Islet of Langerhans (tissue), 1 donor: ENCODE data around the gene FAM13A.

Experiments
- FAIRE-seq: peaks from one replicate; lab custom pipeline; 2011; peaks lifted over from hg19 to GRCh38; lab: Jason Lieb, UNC

Gene FAM13A

GRCh38 chr4:88745175-88745574 lies 311.8 kb downstream of the FAM13A start:
- FAIRE-seq = no peak

GRCh38 chr4:88744609-88745008 lies 312.4 kb downstream of the FAM13A start:
- FAIRE-seq = no peak

GRCh38 chr4:88743696-88744095 lies 313.3 kb downstream of the FAM13A start:
- FAIRE-seq = no peak

DNA sequence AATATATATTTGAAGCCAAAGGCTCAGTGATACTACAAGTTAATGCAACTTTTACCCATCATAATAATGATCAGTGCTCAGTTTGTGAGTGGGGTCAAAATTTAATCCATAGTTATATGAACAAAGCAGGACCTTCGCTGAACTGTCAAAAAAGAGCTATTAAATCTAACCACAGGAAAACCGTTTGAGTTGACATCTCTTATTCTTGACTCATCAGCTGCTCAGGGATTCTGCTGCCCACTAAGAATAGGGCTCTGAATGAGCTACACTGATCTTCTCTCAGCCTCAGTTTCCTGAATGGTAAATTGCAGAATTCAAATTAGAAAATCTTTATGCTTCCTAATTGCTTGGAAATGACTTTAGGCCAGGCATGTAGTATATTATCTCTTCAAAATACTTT lies 314.4 kb downstream of the FAM13A start:
- FAIRE-seq = no peak

DNA sequence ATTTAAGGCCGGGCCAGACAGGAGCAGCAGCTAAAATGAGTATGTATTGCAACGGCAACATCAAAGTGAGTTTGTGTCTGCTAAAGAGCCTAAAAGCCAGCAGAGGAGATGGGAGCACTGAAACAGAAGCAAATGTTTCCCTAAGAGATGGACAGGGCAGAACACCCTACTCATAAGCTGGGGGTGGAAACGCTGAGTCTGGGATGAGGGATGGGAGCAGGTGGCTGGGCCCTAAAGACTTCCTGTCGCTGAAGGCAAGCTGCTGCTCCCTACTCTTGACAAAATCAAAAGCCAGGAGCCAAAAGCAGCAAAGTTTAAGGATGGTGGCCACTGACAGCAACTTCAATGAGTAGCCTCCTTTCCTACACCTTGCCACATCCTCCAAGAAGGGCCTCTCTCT lies 318.8 kb downstream of the FAM13A start:
- no peak for FAIRE-seq

- FAIRE-seq = no peak
Observed at GRCh38 chr4:88737307-88737941, 319.6 kb downstream of the FAM13A start.

DNA sequence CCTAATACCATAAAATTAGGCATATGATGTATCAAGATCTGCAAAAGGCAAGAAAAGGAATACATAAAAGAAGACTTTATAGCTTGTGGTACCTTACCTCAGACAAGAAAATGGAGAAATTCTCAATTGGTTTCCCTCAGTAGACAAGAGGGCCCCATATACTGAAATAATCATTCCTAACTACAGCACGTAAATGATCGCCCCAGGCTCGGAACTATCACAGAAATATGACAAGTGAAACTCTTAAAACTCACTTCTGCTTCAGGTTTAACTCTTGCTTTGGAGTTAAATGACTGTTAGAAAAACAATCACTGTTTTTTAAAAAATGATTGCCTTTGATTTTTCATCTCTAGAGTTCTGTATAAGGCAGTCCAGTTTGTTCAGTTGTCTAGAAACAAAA lies 320.7 kb downstream of the FAM13A start:
- FAIRE-seq = no peak

DNA sequence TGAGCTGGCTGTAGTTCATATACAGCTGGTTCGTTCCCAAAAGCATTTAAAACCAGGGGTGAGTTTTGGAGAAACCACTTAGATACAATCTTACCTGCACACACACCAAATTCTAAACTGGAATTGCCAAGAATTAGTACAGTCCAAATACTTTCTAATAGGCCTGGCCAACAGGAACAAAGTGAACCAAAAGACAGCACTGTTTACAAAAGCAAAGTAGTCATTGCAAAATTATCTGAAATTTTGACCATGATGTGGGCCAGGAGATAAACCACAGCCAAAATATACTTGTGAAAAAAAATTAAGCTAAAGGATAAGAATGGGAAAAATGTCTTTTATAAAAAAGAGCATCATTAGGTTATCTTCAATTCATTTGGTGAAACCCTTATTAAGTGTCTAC lies 321.4 kb downstream of the FAM13A start:
- no peak for FAIRE-seq

DNA sequence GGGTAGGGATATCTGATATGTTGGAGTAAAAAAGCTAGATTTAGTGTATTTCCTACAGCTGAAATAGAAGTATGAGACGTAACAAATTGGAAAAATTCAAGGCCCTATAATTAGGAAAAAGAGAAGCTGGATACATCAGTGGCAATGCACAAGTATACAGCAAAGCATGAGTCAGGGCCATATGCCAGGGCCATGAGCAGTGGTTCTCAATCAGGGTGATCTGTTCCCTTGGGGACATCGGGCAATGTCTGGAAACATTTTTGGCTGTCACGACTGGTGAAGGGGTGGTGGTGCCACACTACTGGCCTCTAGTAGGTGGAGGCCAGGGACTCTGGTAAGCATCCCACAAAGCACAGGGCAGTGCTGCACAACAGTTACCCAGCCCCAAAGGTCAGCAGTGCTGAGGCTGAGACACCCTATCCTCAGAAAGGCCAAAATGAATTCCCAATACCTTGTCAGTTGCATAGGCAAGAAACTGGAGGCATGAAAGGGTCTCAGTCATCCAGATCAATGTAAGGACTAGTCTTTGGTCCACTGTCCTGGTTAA lies 322.5 kb downstream of the FAM13A start:
- FAIRE-seq = no peak

DNA sequence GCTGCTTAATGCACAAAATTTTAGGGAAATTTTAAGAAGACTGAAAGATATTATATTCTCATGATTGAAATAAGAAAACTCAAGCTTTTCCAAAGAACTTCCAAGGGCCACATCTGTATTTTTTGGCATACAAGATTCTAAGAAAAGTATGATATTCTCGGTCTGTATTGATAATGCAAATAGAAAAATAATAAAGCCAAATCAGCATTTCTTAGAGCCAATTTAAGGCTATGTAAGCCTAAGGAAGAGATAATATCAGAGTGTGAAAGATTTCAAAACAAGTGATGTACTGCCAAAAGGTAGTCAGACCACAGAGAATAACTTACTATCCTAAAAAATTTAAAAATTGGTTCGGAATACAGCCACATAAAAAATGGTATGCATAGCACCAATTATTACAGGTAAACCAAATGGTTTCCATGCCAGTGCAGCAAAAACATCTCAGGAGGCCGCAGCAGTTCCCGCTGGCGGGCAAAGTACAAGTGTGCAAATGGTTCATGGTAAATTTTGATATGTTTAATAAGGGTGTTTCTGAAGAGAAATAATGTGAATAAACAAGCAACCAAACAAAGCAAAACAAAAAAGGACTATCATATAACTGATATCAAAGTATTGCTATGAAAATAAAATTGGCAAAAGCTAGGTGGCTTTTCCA lies 324.1 kb downstream of the FAM13A start:
- FAIRE-seq = no peak

- FAIRE-seq = no peak
Observed at GRCh38 chr4:88731381-88731780, 325.6 kb downstream of the FAM13A start.

DNA sequence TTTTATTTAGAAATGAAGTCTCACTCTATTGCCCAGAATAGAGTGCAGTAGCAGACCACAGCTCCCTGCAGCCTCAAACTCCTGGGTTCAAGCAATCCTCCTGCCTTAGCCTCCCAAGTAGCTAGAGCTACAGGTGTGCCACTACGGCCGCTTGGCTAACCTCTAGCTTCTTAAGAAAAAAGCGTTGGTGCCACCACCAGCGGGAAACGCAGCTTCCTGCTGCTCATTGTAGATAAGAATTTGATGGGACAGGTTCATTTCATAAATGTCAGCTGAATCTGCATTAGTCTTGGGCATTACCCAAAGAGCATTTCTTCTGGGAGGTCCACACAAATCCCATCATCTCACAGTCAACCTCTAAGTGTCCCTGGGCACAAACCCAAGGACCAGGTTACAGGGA lies 326.2 kb downstream of the FAM13A start:
- no peak for FAIRE-seq

DNA sequence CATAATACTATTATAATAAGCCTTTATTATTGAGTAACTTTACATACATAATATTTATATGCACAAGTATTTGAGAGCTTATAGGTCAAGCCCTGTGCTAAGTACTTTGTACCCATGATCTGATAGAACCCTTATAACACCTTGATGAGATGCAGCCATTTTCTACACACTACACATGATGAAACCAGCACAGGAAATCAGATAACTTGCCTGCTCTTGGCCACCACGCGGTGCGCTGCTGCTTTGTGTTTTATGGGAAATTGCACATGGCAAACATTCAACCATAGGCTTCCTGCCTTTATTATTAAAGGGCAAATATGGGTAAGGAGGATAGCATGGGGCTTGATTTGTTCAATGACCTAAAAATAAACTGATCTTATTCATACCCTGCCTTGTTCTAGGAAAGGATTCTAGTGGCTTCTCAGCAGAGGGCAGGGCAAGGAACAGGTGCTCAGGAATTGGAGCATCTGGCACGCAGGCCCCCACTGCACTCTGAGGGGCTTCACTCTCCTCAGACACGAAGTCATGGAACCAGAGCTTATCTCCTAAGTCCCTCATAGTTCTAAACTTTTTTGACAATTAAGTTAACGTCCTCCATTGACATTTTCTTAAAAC lies 327.7 kb downstream of the FAM13A start:
- peak; percentile 76 for FAIRE-seq

GRCh38 chr4:88728146-88728545 lies 328.8 kb downstream of the FAM13A start:
- no peak for FAIRE-seq

GRCh38 chr4:88725986-88726385 lies 331.0 kb downstream of the FAM13A start:
- FAIRE-seq = peak; percentile 76

DNA sequence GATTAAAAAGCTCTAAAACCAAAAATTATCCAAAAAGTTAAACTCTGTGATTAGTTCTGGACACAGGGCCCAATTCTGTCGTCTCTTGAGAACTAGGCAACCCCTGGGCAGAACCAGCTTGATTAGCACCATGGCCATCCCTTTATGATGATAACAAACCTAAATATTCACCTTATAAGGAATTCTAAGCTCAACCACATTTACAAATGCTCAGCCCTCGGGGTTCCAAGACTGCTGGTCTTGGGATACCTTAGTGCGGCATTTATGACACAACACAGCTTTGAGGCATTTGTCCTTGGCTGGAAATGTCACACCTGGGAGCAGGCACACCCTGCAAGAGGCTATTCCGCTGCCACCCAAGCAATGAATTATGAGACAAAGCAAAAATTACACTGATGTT lies 331.8 kb downstream of the FAM13A start:
- no peak for FAIRE-seq

DNA sequence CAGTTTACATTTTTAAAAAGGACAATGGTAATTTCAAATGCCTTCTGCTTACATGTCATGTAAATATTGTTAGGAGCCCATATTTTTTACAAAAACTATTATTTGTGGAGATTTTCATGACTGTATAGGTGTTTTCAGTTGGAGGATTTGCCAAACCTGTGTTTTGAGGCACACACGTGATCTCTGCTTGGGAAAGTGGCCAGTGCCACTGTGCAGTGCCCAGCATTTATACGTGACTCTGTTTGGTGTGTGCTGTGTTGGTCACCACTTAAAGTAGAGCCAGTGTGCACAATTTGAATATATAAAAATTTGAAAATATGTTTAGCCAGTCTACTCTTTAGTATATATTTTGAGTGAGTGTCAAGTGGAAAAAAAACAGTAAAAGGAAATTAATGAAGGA lies 332.6 kb downstream of the FAM13A start:
- FAIRE-seq = no peak

- no peak for FAIRE-seq
Observed at GRCh38 chr4:88722828-88723227, 334.2 kb downstream of the FAM13A start.

DNA sequence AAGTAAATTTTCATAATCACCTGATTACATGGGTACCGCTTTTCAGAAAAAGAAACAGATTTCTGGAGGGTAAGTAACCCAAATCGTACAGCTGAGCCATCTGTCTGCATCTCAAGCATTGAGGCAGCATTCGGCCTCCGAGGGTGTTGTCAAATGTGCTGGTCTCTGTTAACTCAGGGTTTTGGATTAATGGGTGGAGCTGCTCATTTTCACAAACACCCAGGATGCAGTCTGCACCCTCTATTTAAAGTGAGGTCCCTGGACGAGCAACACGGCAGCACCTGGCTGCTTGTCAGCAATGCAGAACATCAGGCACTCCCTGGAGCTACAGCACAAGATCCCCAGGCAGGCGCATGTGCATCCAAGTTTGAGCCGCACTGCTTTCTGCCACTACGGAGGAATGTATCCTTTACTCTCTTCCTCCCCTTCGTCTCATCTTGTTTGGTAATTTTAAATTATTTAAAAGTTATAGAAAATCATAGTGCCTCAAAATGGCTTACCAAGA lies 334.7 kb downstream of the FAM13A start:
- FAIRE-seq = no peak

DNA sequence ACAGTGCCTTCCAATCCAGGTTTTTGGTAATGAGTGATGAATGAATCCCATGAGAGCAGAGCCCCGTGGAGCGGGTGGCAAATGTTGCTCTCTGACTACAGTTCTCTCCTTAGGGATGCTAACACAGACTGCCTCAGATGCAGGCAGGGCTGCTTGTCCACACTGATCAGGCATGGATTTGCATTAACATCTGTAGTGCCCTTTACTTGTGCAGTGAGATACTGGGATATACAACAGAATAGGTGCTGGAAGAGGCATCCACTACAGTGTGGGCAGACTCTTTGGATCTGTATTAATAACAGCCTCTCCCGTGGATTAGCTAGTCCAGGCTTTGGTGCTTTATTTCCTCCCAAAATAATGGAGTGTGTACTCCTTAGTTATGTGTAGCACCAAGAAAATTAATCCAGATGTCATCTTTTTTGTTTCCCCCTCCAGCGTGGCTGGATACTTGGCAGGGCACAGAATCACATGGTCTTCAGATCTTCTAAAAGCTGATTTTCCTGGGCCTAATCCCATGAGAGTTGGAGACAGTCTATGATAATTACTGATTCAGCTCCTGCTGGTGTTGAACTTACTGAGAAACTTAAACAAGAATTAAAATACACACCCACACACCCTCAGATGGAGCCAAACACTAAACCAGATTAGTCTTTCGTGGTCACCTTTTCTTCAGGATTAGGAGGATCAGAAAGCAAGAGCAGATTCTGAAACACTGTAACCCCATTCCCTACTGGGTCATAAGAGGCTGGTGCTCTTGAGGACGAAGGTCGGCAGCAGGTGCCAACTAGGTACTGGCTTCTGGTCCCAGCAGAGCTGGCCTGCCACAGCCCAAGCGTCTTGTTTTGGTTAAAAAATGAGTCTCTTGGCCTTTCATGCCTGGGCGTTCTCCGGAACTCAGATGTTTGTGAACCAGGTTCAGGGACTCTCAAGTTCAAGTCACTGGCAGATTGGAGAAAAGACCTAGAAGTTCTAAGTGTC lies 336.2 kb downstream of the FAM13A start:
- no peak for FAIRE-seq

DNA sequence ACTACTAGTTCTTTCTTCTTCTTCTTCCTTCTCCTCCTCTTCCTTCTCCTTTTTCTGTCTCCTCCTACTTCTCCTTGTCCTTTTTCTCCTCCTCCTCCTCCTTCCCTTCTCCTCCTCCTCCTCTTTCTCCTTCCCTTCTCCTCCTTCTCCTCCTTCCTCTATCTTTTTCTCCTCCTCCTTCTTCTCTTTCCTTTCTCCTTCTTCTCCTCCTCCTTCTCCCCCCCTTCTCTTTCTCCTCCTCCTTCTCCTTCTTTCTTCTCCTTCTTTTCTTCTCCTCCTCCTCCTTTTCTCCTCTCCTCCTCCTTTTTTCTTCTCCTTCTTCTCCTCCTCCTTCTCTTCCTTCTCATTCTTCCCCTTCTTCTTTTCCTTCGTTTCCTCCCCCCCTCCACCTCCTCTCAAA lies 337.6 kb downstream of the FAM13A start:
- FAIRE-seq = no peak

- FAIRE-seq = no peak
Observed at GRCh38 chr4:88718098-88718497, 338.9 kb downstream of the FAM13A start.
